HTR-8/SVneo (cell line): ENCODE measurements around the gene SLC52A1.
"Not testable (repeated sequence)": the region's sequence is repeated elsewhere in the genome, so short reads cannot be mapped to it uniquely, and the experiment has no call there.

Source experiments
- DNase-seq: peaks from one replicate; pipeline ENCODE4 v3.0.0; 2011; ENCODE audit warnings: low spot score, mixed read lengths; ENCODE audit not compliant: insufficient read length
- FAIRE-seq: peaks from 2 replicates; lab custom pipeline; 2011; peaks lifted over from hg19 to GRCh38; lab: Jason Lieb, UNC

SLC52A1 gene

DNA sequence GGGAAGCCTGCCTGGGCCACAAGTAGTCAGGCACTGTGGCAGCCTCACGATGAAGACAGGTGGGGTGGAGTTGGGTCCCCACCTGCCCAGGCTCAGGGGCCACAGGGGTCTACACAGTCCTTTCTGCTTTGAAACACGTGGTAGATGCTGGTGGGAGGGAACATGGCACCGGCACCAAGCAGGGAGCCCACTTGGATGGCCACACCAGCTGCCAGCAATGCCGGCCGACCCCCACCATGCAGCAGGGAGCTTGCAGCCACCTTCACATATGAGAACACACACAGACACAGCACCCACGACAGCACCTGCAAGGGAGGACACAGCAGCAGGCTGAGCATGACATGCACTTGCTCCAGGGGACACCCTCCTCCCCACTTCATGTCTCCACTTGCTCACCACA lies 2.4 kb downstream of the SLC52A1 start:
- peak; percentile 9 for FAIRE-seq
- no peak for DNase-seq

DNA sequence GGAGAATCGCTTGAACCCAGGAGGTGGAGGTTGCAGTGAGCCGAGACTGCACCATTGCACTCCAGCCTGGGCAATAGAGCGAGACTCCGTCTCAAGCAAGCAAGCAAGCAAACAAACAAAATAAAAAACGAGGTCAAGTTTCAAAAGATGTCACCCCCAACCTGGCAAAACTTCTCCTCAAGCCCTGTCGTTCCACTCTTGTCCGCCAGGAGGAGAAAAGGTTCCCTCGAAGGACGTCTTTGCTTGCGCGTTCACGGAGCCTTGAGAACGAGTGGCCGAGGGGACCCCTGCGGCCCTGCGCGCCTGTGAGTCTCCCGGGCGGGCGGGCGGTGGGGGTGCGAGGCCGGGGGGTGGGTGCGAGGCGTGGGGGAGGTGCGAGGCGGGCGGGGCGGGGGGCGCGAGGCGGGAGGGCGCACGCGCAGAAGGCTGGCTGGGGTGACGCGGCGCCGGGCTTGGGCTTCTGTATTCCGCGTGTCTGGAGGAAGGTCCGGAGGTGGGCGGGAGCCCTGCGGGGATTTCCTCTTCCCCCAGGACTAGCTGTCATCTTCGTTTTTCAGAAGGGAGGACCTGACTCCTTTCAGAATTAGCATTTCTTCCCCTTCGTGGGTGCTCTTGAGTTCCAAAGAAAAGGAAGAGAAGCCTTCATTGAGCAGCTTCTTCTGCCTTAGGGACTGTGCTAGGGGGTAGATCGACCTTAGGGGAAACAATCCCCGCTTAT lies 3.7 kb downstream of the SLC52A1 start:
- peak; percentile 93 for DNase-seq

DNA sequence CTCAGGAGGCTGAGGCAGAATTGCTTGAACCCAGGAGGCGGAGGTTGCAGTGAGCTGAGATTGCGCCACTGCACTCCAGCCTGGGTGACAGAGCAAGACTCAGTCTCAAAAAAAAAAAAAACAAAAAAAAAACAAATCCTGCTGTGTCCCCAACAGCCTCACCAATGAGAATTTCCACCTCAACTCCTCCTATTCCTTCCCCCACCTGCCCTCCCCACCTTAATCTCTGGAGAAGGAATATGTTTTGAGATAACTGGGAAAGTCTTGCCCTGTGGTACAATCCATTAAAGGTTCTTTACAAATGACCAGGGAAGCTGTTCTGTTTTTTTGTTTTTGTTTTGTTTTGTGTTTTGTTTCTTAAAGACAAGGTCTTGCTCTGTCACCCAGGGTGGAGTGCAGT lies 5.1 kb downstream of the SLC52A1 start:
- not testable (repeated sequence) for DNase-seq, FAIRE-seq

More for the DNA sequence above, 3.7 kb downstream of the SLC52A1 start:
- FAIRE-seq: peak; percentile 86

DNA sequence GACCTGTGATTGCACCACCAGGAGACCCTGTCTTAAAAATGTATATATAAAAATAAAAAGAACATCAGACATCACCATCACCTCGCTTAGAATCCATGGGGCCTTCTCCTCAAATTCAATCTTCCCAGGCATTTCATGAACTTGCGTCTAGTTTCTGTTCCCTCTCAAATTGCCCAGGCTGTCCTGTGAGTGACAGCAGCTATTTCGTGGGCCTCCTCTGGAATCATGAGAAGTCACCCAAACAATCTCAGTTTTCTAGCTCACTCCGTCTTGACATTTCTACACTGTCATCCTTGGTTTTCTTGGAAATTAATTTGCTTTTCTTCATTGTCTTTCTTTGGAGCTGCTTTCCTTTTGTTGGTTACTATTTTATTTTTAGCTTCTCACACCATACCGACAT lies 7.3 kb downstream of the SLC52A1 start:
- DNase-seq (no peak), FAIRE-seq (no peak)

DNA sequence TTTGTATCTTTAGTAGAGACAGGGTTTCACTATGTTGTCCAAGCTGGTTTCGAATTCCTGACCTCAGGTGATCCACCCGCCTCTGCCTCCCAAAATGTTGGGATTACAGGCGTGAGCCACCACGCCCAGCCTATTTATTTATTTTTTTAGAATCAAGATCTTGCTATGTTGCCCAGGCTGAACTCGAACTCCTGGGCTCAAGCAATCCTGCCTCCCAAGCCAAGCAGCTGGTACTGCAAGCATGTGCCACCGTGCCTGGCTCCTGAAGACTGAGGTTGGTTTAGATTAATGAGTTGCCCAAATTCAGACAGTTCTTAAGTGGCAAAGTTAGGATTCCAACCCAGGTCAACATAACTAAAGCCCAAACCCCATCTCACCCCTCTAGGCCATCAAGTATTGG lies 7.9 kb downstream of the SLC52A1 start:
- DNase-seq (no peak), FAIRE-seq (no peak)

DNA sequence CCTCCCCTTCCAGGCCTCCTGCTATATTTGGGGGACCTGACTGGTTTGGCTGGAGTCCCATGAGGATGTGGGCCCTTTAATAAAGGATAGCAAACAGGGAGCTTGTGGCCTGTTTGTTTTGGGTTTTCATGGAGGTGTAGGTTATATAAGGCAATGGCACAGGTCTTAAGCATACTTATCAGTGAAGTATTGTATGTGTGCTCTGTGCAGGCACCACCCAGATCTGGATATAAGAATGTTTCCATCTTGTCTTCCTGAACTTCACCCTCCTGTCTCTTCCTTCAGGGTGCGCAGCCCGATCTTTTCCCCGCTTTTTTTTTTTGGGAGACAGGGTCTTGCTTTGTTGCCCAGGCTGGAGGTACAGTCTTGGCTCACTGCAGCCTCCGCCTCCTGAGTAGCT lies 10.6 kb downstream of the SLC52A1 start:
- DNase-seq (no peak), FAIRE-seq (no peak)

DNA sequence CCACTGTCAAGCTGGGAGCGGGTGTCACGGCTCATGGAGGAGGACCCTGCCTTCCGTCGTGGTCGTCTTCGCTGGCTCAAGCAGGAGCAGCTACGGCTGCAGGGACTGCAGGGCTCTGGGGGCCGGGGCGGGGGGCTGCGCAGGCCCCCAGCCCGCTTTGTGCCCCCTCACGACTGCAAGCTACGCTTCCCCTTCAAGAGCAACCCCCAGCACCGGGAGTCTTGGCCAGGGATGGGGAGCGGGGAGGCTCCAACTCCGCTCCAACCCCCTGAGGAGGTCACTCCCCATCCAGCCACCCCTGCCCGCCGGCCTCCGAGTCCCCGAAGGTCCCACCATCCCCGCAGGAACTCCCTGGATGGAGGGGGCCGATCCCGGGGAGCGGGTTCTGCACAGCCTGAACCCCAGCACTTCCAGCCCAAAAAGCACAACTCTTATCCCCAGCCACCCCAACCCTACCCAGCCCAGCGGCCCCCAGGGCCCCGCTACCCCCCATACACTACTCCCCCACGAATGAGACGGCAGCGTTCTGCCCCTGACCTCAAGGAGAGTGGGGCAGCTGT lies 11.6 kb downstream of the SLC52A1 start:
- DNase-seq (no peak), FAIRE-seq (no peak)

DNA sequence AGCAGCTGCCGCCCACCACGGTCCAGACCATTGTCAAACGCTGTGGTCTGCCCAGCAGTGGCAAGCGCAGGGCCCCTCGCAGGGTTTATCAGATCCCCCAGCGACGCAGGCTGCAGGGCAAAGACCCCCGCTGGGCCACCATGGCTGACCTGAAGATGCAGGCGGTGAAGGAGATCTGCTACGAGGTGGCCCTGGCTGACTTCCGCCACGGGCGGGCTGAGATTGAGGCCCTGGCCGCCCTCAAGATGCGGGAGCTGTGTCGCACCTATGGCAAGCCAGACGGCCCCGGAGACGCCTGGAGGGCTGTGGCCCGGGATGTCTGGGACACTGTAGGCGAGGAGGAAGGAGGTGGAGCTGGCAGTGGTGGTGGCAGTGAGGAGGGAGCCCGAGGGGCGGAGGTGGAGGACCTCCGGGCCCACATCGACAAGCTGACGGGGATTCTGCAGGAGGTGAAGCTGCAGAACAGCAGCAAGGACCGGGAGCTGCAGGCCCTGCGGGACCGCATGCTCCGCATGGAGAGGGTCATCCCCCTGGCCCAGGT lies 13.0 kb downstream of the SLC52A1 start:
- FAIRE-seq (no peak), DNase-seq (no peak)

DNA sequence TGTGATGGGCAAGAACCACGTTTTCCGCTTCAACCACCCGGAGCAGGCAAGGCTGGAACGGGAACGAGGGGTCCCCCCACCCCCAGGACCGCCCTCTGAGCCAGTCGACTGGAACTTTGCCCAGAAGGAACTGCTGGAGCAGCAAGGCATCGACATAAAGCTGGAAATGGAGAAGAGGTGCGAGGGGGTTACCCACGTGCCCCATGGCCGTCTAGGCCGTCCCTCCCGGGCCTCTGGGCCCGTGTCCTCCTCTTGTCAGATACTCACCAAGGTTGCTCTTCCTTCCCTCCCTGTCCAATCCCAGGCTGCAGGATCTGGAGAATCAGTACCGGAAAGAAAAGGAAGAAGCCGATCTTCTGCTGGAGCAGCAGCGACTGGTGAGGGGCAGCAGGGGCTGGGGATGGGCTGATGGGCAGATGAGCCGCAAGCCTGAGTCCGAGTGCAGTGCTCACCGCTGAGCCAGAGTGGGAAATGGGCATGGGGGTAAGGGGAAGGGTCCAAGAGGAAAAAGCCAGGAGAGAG lies 14.7 kb downstream of the SLC52A1 start:
- FAIRE-seq (no peak), DNase-seq (no peak)

DNA sequence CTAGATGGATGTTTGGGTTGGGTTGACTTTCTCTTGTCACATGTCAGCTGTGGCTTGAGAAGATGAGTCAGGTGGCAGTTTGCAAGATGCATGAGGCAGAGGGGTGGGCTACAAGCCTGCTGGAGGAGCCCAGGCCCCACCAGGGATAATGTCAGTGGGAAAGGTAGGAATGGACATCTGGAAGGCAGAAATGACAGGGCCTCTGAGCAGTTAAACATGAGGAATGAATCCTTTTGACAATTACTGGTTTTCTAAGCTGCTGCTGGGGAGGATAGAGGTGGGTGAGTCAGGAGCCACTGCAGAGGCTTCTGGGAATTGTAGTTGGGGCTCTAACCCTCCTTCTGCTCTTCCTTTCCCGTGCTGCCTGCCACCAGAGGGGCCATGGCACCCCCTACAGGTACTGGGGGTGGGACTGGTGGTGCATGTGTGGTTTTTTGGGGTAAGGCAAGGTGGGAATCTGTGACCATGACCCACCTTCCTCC lies 15.7 kb downstream of the SLC52A1 start:
- DNase-seq: no peak

DNA sequence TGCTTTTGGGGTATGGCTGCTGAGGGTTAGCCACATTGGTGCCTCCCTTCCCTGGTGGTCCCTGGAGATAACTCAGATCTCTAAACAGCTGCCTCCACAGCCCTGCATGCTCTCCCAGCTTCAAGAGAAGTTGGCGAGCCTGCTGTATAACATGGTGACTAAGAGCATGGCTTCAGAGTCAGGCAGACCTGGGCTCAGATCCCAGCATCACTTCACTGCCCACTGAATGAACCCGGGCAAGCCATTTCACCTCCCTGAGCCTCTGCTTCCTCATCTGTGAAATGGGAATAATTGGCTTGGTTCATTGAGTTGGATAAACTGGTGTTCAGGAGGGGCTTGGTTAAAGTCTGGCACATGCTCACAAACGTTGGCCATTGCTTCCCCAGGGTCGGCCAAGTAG lies 20.9 kb downstream of the SLC52A1 start:
- FAIRE-seq: no peak
- DNase-seq: no peak

More for the DNA sequence above, 15.7 kb downstream of the SLC52A1 start:
- no peak for FAIRE-seq

DNA sequence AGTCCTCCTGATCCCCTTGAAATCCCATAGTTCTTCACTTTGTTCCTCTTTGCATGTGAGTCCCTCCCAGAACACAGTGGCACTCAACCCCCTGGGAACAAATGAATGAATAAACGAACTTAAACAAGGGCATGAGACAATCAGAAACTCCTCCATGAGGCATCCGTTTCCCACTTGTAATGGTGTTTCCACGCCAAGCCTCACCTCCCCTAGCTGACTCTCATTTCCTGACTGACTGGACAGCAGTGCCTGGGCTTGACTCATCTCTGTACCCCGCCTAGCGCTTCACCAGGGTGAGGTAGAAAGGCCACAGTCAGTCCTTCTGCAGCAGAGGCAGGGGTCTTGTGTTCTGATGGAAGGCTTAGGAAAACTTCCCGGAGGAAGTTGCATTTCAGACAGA lies 23.3 kb downstream of the SLC52A1 start:
- no peak for DNase-seq

DNA sequence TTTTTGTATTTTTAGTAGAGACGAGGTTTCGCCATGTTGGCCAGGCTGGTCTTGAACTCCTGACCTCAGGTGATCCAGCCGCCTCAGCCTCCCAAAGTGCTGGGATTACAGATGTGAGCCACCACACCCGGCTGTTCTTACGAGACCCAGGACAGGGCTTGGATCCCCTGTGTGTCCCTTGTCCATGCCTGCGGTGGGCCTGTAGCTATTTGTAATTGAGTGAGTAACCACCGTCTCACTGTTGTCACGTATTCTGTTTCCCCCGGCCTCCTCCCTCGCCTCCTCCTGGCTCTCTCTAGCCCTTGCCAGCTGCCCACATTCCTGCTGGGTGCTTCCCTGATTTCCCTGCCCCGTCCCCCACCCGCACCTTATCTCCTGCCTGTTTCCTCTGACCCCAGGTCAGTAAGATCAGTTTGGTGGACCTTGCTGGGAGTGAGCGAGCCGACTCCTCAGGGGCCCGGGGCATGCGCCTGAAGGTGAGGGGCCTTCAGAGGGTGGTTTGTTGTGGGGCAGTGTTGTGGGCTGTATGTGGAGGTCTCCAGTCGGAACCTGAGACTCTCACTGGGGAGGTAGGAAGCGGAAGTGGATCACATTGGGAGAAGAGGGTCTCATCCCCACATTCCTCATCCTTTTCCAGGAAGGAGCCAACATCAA lies 31.9 kb downstream of the SLC52A1 start:
- FAIRE-seq (no peak), DNase-seq (no peak)

More for the DNA sequence above, 23.3 kb downstream of the SLC52A1 start:
- no peak for FAIRE-seq

DNA sequence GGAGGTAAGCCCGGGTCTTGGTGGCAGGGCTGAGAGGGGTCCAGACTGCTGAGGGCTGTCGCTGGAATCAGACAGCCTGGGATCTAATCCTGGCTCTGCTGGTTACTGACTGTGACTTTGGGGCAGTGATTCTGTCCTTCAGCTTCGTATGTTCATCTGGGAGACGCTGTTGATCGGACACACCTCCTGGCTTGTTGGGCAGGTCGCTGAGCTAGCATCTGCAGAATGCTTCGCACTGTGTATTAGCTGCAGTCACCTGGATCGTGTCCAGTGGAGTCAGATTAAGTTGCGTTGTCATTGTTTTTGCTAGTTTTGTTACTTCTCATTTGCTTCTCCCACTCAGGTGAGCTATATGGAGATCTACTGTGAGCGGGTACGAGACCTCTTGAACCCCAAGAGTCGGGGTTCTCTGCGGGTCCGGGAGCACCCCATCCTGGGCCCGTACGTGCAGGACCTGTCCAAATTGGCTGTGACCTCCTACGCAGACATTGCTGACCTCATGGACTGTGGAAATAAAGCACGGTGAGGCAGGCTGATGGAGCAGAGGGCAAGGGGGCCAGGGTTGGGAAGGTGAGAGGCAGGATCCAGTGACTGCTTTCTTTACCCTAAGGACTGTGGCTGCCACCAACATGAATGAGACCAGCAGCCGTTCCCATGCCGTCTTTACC lies 33.0 kb downstream of the SLC52A1 start:
- FAIRE-seq: peak; percentile 33

DNA sequence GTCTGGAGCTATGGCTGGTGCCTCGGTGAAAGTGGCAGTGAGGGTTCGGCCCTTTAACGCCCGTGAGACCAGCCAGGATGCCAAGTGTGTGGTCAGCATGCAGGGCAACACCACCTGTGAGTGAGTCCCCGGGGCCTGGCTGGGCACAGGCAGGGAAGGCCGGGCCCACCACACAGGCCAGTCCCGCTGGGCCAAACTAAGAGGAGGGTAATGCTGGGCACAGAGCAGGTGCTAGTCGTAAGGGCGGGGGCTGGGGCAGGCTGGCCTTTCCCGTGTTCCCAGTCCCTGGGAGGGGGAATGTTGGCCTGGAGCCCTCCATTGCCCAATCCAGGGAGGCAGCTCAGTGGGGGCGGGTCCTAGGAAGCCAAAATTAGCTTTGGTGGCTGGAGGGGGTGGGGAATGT lies 35.0 kb downstream of the SLC52A1 start:
- no peak for FAIRE-seq
- DNase-seq: no peak

More for the DNA sequence above, 33.0 kb downstream of the SLC52A1 start:
- no peak for DNase-seq

DNA sequence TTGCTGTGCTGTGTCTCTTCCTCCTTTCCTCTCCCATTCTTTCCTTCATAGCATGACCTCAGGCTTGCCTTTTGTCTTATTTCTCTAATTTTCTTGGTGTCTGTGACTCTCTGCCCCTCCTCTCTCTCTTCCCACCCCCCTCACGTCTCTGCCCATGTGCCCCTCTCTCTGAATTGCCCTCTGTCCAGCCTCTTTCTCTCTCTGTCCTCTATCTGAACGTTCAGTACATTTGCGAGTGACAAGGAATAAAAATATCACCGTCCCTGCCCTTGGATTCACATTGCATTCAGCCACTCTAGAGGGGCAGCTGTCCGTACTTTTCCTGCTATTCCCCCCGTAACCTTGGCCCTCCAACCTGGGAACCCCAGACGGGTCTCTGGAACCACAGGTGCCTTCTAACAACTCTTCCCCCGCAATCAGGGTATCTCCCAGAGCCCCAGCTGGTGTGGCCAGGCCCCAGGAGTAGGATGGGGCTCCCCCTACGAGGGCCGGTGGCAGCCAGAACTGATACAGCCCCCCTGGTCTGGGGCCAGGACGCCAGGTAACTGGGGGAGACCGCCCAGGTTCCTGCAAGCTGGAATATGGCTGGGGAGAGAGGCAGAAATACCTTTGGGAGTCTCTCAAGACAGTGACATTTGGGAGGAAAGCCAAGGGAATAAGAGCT lies 35.7 kb downstream of the SLC52A1 start:
- no peak for DNase-seq
- no peak for FAIRE-seq

DNA sequence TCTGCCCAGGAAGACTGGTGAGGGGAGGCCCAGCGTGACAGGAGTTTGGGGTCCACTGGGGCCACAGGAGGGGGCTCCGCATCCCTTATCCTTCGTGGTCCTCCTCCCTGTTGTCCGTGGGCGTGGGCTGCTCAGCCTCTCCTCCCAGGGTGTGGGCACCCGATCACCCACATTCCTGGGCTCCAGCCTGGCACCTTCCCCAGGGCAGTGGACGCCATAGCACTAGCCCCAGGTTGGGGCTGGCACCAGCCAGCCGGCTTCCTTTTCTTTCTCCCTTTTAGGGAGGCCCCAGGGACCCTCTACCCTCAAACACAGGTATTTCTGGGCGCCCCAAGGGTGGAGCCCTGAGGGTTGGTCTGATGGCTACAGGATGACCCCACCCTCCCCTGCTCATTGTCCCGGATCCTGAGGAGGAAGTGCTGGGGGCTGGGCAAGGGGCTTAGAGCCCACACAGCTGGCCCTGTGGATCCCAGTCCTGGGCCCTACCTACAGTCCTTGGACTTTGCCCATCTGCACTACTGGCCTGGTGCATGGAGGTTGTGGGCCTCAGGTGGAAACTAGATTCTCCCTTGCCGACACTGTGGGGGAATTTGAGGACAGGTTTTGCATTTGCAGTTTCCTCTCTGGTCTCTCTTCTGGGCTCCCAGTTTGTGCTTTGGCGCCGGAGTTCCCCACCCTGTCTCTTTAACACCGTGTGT lies 36.3 kb downstream of the SLC52A1 start:
- no peak for FAIRE-seq

DNA sequence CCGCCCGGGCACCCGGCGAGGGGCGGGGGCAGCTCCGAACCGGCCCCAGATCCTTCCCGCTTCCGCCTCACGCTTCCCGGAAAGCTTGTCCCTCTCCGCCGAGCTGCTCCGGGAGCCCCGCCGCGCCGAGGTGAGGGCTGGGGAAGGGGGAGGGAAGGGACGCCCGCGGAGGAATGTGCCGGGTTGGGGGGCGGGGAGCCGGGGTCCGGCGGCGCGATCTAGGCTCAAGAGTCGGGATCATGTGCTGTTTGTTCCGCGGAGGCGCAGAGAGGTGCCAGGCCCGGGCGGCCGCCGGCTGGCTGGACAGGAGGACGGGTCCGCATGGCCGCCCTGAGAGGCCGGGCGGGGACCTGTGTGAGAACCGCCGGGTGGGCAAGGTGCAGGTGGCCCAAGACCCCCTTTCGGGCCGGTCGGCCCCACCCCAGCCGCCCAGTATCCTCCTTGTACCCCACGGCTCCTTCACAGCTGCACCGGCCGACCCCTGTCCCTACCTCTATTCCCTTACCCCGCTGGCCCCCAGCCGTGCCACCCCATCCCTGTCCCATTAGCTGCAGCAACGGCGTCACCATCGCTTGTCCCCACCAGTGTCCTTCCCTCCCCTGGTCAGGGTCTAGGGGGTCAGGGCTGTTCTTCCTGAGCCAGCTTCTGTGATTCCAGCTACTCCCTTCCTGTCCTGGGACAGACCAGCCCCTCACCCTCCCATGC lies 37.0 kb downstream of the SLC52A1 start:
- no peak for DNase-seq
- FAIRE-seq: peak; percentile 65

More for the DNA sequence above, 36.3 kb downstream of the SLC52A1 start:
- DNase-seq: peak; percentile 37
